Measurements from ENCODE around the gene IST1.
"Not testable (repeated sequence)": the region's sequence is repeated elsewhere in the genome, so short reads cannot be mapped to it uniquely, and the experiment has no call there.

The IST1 gene

DNA sequence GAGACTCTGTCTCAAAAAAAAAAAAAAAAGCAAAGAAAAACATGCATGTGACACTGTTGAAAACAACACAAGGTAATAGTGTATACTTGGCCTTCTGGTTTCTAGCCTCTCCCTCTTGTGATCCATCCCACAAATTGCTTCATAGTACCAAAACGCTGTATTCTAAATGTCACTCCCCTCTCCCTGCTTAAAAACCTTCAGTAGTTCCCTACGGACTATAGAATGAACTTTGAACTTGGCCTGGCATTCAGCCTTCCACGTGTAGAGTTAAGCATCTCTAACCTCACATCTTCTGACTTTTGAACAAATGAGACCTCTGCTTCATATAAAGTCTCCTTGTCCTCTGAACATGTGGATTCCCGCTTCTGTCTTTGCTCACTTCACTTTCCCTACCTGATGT is 16.4 kb upstream of the IST1 start:
- DNase-seq = no peak
- intact Hi-C loops (cut with DNase I) = no loop called here

DNA sequence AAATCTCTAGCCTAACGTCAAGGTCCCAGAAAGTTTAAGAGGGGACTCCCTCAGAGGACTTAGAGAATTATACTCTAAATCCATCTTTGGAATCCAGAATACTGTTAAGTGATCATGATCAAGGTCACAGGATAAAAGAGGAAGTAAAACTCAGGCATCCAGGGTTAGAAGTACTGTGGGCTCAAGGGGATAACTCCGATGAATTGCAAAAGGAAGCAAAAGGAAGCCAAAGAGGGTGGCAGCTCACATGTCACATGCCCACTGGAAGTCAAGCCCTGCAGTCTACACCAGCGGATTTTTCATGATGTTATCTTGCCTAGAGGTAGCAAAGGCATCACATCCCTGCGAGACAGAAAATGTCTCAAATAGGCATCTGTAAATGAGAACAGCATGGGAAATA is 15.2 kb upstream of the IST1 start:
- DNase-seq = no peak
- intact Hi-C loops (cut with DNase I) = loop anchor here (5.0 to 10.0 kb wide), 2 partner anchors 33 to 75 kb away; partner anchors contain the start of genes AP1G1 and ATXN1L

DNA sequence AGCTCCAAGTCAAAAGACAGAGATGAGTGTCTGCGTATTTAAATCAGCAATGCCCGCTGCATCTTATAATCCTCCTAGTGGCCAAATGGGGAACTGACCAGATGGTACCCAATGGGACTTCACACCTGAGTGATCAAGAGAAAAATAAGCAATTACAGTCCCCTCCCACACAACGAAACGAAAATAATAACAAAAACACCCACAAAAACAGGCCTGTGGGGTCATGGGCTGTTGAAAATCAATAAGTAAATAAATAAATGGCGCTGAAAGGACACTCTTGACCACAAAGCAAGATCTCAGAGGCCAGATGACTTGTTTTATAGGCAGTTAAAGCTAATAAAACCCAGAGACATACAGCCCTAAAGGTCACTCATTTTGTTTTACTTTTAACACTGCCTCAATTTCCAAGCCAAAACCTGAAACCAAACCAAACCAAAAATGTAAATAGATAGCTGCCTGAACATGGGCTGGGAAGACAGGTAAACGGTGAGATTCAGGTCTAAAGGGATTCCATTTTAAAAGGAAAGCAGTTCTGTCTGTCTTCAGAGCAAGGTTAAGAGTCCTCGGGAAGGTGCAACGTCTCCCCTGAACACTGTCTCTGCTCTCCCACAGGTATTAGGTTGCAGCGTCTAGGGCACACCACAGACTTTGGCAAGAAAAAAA is 12.7 kb upstream of the IST1 start:
- peak in 6 of 10 donors; percentile 17 to 81 (median 53) for DNase-seq
- intact Hi-C loops (cut with DNase I) = loop anchor here (2.0 to 10.0 kb wide), 3 partner anchors 35 to 78 kb away; partner anchors contain the start of genes AP1G1 and ATXN1L

DNA sequence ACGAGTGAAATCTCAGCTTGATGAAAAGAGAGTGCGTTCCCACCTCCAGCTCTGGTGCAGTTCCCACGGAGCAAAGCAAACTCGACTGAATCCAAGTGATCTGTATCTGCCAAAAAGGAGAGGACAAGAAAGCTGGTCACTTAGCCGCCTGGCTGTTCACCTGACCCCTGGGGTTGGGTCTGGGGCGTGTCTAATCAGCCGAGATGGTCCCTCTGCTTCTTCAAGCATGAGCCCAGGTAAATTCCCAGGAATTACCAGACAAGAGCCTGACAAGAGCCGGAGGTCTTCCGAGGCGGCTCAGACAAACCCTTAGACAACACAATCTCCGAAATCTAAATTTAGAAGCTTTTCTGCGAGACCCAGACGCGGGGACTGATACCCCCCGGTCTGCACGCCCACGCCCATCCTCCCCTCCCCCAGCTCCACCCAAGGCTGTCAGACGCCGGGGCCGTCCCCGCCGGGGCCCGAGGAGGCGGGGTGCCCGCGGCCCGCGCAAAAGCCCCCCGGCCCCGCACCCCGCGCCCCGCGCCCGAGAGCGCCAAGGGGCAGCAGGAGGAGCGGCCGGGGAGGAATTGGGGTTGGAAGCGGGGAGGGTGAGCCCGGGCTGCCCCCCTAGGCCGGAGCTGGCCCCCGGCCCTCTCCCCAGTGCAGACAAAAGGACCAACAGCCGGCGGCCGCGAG is 12.0 kb upstream of the IST1 start:
- peak in 6 of 10 donors; percentile 28 to 85 (median 43) for DNase-seq
- intact Hi-C loops (cut with DNase I) = loop anchor here (2.0 to 10.0 kb wide), 3 partner anchors 36 to 79 kb away; partner anchors contain the start of genes AP1G1 and ATXN1L

DNA sequence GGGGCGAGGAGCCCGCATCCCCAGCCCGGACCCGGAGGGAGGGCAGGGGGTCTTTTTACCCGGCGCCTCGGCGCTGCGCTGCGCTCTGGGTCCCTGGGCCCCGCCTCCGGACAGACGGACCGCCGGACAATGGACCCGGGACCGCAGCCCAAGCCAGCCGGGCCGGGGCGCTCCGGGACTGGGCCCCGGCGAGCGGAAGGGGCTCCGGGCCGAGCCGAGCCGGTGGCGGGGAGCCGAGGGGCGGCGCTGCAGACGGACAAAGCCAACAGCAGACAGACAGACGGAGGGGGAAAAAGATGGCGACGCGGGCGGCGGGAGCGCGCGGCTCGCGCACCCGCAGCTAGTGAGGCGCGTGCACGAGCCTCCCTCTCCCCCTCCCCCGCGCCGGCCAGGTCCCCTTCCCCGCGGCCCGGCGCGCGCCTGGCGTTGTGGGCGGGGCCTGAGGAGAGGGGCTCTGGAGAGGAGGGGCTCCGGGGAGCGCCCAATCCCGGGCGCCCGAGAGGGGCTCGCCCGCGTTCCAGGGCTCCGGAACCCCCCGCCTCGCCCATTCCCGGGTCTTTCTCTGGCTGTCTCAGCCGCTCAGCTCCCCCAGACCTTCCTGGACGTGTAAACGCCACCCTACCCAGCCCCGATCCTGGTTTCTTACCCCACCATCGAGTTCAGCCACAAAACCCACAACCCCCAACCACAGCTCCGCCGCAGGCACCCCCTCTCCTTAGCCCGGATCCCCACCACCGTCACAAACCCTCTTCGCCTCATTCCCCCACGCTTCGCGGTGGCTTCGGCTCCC is 11.3 kb upstream of the IST1 start, which contains the start of gene ZNF821:
ZNF821 (minus strand) TSS at position 334 of the 790 bp plus-strand sequence. CDS start 4,236 bp downstream, outside the sequence.
- peak; percentile 53 to 97 (median 76) for DNase-seq
- intact Hi-C loops (cut with DNase I) = loop anchor here (1.0 to 10.0 kb wide), 4 partner anchors 11 to 79 kb away; partner anchors contain the start of genes AP1G1, ATXN1L and IST1

DNA sequence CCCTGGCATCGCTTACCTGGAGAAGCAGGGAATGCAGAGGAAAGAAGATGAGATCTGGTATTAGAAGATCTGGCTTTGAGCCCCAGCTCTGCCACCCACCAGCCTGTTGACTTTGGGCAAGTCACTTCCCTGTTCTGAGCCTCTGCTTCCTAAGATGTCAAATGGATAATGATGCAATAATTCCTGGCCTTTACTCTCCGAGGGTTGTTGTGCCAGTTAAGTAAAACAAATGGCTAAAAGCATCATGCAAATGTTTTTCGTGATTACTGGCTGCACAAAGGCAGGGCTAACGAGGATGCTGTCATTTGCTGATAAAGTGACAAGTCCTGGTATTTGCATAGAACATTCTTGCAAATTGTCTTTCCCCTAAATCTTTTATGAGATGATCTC is 10.1 kb upstream of the IST1 start:
- no peak for DNase-seq
- intact Hi-C loops (cut with DNase I) = loop anchor here (10.0 kb wide), 1 partner anchor 80 kb away; the partner anchor contains the start of gene AP1G1

DNA sequence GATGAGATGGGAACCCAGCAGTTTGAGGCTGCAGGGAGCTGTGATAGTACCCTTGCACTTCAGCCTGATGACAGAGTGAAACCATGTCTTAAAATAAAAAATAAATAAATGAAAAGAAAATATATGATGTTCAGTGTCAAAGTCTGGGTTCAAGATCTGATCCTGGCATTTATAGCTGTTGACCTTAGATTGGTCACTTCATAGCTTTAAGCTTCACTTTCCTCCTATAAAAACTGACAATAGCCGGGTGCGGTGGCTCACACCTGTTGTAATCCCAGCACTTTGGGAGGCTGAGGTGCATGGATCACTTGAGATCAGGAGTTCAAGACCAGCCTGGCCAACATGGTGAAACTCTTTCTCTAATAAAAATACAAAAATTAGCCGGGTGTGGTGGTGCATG is 6.2 kb upstream of the IST1 start:
- no peak for DNase-seq
- intact Hi-C loops (cut with DNase I) = loop anchor here (10.0 kb wide), 1 partner anchor 84 kb away; the partner anchor contains the start of gene AP1G1

DNA sequence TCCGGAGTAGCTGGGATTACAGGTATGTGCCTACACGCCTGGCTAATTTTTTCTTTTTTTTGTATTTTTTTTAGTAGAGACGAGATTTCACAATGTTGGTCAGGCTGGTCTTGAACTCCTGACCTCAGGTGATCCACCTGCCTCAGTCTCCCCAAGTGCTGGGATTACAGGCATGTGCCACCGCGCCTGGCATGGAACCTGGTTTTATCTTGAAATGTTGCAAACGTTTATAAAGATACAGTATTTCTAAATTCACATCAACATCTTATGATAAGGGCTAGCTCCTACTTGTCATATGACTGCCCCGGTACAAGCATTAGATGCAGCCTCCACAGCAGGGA is 1.5 kb upstream of the IST1 start:
- DNase-seq = no peak
- intact Hi-C loops (cut with DNase I) = no loop called here

DNA sequence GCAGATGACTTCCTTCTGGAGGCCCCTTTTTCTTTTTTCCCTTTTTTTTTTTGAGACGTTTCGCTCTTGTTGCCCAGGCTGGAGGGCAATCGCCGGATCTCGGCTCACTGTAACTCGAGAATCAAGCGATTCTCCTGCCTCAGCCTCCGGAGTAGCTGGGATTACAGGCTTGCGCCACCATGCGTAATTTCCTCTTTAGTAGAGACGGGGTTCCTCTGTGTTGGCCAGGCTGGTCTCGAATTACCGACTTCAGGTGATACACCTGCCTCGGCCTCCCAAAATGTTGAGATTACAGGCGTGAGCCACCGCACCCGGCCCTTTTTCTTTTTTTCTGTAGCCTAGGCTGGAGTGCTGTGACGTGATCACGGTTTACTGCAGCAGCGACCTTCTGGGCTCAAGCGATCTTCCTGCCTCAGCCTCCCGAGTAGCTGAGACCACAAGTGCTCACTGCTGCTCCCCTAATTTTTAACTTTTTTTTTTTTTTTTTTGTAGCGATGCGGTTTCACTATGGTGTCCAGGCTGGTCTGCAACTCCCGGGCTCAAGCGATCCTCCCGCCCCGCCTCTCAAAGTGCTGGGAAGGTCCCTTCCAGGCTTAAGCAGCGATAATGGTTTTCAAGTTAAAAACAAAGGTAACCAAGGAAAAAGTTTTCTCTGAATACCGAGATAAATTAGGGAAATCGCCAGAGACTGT is 956 bp upstream of the IST1 start:
- DNase-seq = peak; percentile 20 to 89 (median 55)
- intact Hi-C loops (cut with DNase I) = no loop called here

DNA sequence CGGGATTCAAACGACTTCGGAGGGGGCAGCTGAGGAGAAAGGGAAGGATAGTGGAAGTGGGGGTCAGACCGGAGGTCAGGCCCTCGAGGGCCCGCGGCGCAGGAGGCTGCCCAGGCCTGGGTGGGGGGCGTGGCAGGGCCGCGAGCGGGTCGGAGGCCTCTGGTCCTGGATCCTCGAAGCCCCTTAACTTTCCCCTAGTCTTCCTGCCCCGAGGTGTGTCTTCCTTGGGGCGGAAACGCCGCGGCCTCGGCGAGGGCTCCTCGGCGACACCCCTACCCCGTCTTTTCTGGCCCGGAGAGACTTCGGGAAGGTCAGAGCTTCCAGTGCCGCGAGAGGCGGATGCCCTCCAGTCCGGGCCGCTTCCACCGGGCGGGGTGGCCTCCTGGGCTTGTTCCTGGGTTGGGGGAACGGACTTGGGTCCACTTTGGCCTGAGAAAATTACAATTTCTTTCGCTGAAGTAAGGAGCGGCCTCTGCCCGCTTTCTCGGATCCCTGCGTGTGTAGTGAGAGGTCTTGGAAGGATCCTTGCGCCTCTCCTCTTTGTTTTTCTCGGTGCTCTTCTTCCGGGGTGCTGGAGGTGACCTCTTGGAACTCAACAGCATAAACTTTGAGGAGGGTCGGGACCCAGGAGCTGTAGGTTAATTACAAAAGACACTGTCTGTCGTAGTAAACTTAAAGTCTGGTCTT is 491 bp downstream of the IST1 start:
- intact Hi-C loops (cut with DNase I) = loop anchor here (1.0 kb wide), 1 partner anchor 12 kb away; the partner anchor contains the start of gene ZNF821
- peak in 5 of 10 donors; percentile 10 to 82 (median 19) for DNase-seq

DNA sequence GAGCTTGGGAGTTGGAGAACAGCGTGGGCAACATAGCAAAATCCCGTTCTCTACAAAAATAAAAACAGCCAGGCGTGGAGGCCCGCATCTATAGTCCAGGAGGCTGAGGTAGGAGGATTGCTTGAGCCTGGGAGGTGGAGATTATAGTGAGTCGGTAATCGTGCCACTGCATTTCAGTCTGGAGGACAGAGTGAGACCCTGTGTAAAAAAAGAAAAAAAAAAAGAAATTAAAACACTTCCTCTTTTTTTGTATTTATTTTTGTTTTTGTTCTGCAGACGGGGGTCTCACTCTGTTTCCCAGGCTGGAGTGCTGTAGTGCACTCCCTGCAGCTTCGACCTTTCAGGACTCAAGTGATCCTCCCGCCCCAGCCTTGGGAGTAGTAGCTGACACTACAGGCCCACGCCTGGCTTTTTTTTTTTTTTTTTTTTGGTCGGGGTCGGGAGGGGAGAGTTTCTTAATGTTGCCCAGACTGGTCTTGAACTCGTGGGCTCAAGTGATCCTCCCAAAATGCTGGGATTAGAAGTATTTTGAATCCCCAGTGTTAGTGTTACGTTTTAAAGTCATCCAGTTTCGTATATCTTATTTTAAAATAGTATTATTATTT is 1.5 kb downstream of the IST1 start:
- intact Hi-C loops (cut with DNase I) = no loop called here
- no peak for DNase-seq

DNA sequence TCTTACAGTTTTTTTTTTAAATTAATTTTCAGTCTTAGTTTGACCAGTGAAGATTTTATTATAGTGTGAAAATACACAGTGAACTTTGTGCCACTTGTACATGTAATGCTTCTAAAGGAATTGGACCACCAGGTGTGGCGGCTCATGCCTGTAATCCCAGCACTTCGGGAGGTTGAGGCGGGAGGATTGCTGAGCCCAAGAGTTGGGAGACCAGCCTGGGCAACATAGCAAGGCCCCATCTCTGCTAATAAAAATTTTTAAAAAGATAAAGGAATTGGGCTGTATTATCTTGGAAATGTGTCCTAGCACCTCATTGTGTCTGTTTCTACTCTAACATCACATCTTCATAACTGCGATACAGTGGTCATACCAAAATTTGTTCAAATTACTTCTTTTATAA is 3.8 kb downstream of the IST1 start:
- intact Hi-C loops (cut with DNase I) = no loop called here
- DNase-seq = no peak

DNA sequence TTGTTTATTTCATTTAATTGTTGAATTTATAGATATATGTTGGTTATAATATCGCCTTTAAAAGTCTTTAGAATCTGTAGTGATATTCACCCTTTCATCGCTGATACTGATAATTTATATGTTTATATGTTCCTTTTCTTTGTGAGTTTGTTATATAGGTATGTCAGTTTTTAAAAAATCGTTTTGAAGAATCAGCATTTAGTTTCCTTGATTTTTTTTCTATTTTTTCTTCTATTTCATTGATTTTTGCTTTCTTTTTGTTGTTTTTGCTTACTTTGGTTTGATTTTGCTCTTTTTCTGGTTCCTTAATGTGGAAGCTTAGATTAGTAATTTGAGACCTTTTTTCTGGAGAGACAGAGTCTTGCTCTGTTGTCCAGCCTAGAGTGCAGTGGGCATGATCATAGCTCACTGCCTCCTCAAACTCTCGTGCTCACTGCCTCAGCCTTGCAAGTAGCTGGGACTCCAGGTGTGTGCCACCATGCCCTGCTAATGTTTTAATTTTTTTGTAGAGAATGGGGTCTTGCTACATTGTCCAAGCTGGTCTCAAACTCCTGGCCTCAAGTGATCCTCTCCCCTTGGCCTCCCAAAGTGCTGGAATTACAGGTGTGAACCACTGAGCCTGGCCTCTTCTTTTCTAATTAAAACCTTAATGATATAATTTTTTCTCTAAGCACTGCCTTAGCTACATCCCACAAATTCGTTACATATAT is 7.5 kb downstream of the IST1 start:
- intact Hi-C loops (cut with DNase I) = no loop called here

DNA sequence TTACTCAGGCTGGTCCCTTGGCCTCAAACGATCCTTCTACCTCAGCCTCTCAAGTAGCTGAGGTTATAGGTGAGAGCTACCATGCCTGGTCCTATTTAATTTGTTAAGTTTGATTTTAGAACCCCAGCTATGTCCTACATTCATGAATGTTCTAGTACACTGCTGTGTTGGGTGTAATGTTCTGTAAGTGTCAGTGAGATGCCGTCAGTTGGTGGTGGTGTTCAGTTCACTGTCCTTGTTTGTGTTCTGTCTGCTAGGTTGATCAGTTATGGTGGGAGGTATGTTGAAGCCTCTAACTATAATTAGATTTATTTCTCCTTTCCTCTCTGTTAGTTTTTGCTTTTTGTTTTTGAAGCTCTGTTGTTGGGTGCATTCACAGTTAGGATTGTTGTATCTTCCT is 8.3 kb downstream of the IST1 start:
- no peak for DNase-seq
- intact Hi-C loops (cut with DNase I) = no loop called here

More for the DNA sequence above, 7.5 kb downstream of the IST1 start:
- no peak for DNase-seq

DNA sequence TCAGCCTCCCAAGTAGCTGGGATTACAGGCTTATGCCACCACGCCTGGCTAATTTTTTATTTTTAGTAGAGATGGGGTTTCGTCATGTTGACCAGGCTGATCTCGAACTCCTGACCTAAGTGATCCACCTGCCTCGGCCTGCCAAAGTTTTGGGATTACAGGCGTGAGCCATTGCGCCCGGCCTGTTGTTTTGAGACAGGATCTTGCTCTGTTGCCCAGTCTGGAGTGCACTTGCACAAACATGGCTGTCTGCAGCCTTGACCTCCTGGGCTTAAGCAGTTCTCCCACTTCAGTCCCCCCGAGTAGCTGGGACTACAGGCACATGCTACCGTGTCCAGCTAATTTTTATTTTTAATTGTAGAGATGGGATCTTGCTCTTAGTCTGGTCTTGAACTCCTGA is 8.9 kb downstream of the IST1 start:
- peak in 1 of 10 donors; percentile 23 for DNase-seq
- intact Hi-C loops (cut with DNase I) = no loop called here

DNA sequence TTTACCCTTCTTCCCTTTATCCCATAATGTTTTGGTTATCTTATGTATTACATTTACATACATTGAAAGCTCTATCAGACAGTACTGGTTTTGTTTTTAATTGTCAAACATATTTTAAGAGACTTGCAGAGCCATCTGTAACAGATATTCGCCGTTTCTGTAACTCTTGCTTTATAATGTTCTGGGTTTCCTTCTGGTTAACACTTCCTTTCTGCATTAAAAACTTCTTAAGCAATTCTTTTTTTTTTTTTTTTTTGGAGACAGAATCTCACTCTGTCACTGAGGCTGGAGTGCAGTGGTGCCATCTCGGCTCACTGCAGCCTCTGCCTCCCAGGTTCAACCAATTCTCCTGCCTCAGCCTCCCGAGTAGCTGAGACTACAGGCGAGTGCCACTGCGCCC is 10.4 kb downstream of the IST1 start:
- DNase-seq; intact Hi-C loops (cut with DNase I): not testable (repeated sequence)

DNA sequence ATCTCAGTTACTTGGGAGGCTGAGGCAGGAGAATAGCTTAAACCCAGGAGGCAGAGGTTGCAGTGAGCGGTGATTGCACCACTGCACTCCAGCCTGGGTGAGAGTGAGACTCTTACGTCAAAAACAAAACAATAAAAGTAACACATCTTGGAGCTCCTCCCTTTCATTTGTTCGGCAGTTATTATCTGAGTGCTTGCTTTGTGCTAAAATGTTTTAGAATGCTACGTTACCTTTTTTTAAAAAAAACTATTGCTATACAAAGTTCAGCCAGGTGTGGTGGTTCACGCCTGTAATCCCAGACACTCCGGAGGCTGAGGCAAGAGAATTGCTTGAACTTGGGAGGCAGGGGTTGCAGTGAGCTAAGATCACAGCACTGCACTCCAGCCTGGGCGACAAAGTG is 15.8 kb downstream of the IST1 start:
- intact Hi-C loops (cut with DNase I) = no loop called here
- no peak for DNase-seq

DNA sequence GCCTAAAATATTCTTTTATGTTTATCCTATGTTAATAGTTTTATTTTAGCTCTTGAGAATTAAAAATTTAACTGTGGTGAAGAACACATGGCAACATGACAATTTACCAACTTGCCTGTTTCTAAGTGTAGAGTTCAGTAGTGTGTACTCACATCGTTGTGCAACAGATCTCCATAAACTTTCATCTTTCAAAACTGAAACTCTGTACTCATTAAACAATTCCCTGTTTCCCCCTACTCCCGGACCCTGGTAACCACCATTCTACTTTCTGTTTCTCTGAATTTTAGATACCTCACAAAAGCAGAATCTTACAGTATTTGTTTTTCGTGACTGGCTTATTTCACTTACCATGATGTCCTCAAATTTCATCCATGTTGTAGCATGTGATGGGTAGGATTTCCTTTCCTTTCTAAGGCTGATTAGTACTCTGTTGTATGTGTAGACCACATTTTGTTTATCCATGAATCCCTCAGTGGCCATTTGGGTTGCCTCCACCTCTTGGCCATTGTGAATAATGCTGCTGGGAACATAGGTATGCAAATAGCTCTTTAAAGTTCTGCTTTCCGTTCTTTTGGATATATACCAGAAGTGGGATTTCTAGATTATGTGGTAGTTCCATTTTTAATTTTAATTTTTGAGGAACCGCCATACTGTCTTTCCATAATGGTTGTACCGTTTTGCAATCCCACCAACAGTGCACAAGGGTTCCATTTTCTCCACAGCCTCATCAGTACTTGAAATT is 17.4 kb downstream of the IST1 start:
- no peak for DNase-seq
- intact Hi-C loops (cut with DNase I) = no loop called here
